Neuron (in vitro differentiated cells): Measurements from ENCODE around the gene MYRFL.

Source experiments
- H2AFZ ChIP-seq: one replicate; pipeline ENCODE4 v1.6.1; 2013; ENCODE audit warnings: low read depth, mild to moderate bottlenecking, inconsistent platforms, low read length, moderate library complexity
- H3K27me3 ChIP-seq: one replicate; pipeline ENCODE4 v1.6.1; 2013; ENCODE audit warnings: low read length; ENCODE audit not compliant: insufficient read depth
- H3K36me3 ChIP-seq: one replicate; pipeline ENCODE4 v1.6.1; 2013; ENCODE audit warnings: low read length; ENCODE audit not compliant: insufficient read depth
- H3K4me1 ChIP-seq: one replicate; pipeline ENCODE4 v1.6.1; 2013; ENCODE audit warnings: low read length; ENCODE audit not compliant: insufficient read depth
- H3K4me3 ChIP-seq: 2 replicates; pipeline ENCODE4 v1.5.1; 2013; ENCODE audit warnings: mild to moderate bottlenecking, low read length, moderate library complexity
- H3K9me3 ChIP-seq: one replicate; pipeline ENCODE4 v1.6.1; 2013; ENCODE audit warnings: low read length

The MYRFL gene

GRCh38 chr12:69886715-69887114, 61.7 kb downstream of the MYRFL start:
- Histone ChIP-seq H3K27me3 (no peaks in the 10 kb centered on the region), H3K9me3 (no peaks in the 10 kb centered on the region), H3K4me3 (no peak overlapping the region), H3K36me3 (no peaks in the 10 kb centered on the region), H2AFZ (no peak overlapping the region), H3K4me1 (no peaks in the 10 kb centered on the region)

DNA sequence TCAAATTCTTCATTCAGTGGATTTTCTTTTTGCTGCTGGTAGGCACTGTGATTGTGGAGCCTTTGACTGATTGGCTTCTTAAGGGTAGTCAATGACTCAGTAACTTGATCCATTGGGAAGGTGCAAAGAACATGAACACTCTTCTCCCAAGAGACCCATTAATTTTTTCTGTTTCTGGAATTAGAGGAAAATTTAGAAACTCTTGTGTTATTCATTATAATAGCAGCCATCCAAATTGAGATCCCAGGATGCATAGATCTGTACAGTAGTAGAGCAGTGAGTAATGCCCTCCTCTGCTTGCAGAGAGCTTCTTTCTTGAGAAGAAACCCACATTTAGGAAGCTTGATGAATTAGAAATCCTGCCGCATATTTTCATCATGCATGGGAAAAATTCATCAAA, 63.9 kb downstream of the MYRFL start:
- Histone ChIP-seq H3K9me3 (no peaks in the 10 kb centered on the region), H2AFZ (no peak overlapping the region), H3K4me3 (no peak overlapping the region)

DNA sequence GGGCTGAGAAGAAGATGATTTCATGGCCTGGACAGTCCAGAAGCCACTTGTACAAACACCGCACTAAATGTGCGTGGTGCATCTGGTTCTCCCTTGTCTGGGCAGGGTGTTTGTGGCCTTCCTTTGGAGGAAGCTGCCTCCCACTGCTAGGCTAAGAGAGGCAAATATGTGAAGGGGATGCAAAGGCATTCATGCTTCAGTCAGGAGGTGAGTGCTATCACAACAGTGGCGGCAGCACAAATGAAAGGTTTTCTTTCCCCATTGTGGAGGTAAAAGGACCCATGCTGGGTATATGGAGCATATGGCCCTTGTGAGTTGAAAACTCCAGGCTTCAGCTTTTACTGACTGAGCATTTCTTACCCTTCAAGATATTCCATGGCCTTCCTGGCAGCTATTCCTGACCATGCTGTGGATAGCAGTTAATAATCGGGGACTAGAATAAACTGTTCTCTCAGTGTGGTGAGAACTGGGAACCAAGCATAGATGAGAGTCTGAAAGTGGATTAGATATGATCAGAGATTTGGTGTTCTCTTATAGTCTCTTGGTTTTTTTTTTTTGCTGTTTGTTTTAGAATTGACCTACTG, 69.9 kb downstream of the MYRFL start:
- Histone ChIP-seq H3K4me3 (no peak overlapping the region), H3K27me3 (no peaks in the 10 kb centered on the region), H2AFZ (no peak overlapping the region), H3K9me3 (no peaks in the 10 kb centered on the region), H3K36me3 (no peaks in the 10 kb centered on the region), H3K4me1 (no peaks in the 10 kb centered on the region)

More for the DNA sequence above, 63.9 kb downstream of the MYRFL start:
- H3K27me3 ChIP-seq: no peaks in the 10 kb centered on the region
- no peaks in the 10 kb centered on the region for H3K4me1 ChIP-seq
- no peaks in the 10 kb centered on the region for H3K36me3 ChIP-seq

- Histone ChIP-seq H2AFZ (no peak overlapping the region), H3K36me3 (no peaks in the 10 kb centered on the region), H3K4me3 (no peak overlapping the region), H3K9me3 (no peaks in the 10 kb centered on the region), H3K27me3 (no peaks in the 10 kb centered on the region), H3K4me1 (no peaks in the 10 kb centered on the region)
Observed at GRCh38 chr12:69896653-69897381, 71.8 kb downstream of the MYRFL start.

- Histone ChIP-seq H3K4me3 (no peak overlapping the region), H3K27me3 (no peaks in the 10 kb centered on the region), H3K4me1 (no peaks in the 10 kb centered on the region), H3K36me3 (no peaks in the 10 kb centered on the region), H3K9me3 (no peaks in the 10 kb centered on the region), H2AFZ (no peak overlapping the region)
Observed at GRCh38 chr12:69897744-69898143, 72.7 kb downstream of the MYRFL start.

GRCh38 chr12:69898236-69898635, 73.2 kb downstream of the MYRFL start:
- Histone ChIP-seq H2AFZ (no peak overlapping the region), H3K9me3 (no peaks in the 10 kb centered on the region), H3K27me3 (no peaks in the 10 kb centered on the region), H3K4me3 (no peak overlapping the region), H3K4me1 (no peaks in the 10 kb centered on the region), H3K36me3 (no peaks in the 10 kb centered on the region)

DNA sequence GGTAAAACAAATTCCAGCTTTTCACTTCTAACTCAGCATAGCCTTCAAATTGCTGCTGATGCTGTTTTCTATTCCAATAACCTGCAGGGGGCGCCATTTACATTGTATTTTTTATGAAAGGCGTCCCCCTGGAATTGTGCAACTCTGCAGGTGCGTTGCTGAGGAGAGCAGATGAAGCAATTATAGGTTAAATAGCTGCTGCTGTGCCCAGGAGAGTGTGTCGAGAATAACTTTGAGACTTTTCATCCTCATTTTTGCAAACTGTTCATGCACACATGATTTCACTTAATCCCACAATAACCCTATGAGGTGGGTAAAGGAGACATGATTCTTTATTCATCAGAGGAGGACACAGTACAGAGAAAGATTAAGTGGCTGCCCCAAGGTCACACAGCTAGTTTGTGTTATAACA, 75.7 kb downstream of the MYRFL start:
- no peaks in the 10 kb centered on the region for H3K36me3 ChIP-seq
- no peaks in the 10 kb centered on the region for H3K27me3 ChIP-seq
- H3K4me3 ChIP-seq: no peak overlapping the region
- H2AFZ ChIP-seq: no peak overlapping the region
- H3K4me1 ChIP-seq: no peaks in the 10 kb centered on the region
- H3K9me3 ChIP-seq: no peaks in the 10 kb centered on the region

DNA sequence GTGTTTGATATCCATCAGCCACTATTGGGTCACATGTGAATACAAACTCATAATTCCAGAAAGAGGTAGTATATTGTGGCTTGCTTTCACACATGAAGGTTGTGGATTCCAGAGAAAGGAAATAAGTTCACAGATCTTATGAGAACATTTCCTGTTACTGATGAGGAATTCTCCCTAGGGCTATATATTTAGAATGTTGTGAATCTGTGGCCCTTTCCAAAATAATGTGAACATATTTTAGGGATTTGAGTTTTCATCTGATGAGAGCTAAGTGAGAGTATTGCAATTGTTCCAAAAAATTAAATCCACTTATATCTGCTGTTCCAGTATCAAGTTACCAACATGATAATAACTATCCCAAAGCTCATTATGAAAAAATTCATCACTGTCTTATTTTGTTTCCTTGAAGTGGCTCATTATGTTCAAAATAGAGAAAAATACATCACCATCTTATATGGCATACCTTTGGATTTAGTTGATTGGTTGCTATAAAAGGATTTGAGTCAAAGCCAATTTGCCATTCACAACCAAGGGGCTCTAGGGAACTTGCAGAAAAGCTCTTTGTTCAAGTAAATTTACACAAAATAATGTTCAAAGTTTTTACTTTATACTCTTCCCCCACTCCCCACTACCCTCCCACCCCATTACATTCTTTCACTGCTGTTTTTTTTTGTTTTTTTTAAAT, 76.3 kb downstream of the MYRFL start:
- Histone ChIP-seq H3K27me3 (no peaks in the 10 kb centered on the region), H3K4me3 (no peak overlapping the region), H3K4me1 (no peaks in the 10 kb centered on the region), H2AFZ (no peak overlapping the region), H3K36me3 (no peaks in the 10 kb centered on the region), H3K9me3 (no peaks in the 10 kb centered on the region)

- no peak overlapping the region for H2AFZ ChIP-seq
Observed at GRCh38 chr12:69903548-69903947, 78.5 kb downstream of the MYRFL start.

DNA sequence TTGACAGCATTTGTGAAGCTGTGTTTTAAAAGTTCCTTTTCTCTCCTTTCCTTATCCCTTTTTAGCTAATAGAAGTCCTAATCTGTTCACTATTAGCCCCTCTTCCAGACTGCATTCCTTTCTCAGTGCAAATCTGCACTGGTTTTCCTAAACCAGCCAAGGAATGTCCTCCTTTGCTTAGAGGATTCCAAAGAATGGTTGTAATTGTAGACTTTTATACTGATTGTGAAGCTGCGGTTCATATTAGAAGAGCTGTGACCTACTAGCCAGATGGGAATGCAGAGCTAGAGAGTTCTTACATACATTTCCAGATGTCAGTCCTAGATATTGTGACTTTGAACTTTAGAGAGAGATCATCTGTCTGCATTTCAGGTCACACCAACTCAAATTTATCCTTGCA, 79.8 kb downstream of the MYRFL start:
- no peak overlapping the region for H3K4me3 ChIP-seq
- H3K36me3 ChIP-seq: no peaks in the 10 kb centered on the region
- no peaks in the 10 kb centered on the region for H3K4me1 ChIP-seq
- H2AFZ ChIP-seq: no peak overlapping the region
- H3K27me3 ChIP-seq: no peaks in the 10 kb centered on the region
- no peaks in the 10 kb centered on the region for H3K9me3 ChIP-seq

More at GRCh38 chr12:69903548-69903947, 78.5 kb downstream of the MYRFL start:
- Histone ChIP-seq H3K36me3 (no peaks in the 10 kb centered on the region), H3K9me3 (no peaks in the 10 kb centered on the region), H3K4me3 (no peak overlapping the region), H3K4me1 (no peaks in the 10 kb centered on the region), H3K27me3 (no peaks in the 10 kb centered on the region)

DNA sequence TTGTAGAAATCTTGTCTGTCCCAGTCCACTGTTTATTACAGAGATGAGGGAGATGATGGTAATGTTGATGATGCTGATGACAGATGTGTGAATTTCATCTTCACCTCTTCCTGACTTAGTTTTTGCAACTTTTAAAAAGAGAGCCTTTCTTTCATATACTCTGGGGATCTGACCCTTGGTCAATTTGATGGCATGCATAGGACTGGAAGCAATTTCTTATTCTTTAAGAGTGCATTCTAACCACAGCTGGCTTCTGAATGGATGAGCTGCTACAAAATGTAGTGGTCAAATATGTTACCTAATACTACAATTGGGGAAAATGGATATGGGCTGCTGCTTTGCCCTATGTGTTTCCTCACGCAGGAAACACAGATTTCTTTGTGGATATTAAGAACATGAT, 80.8 kb downstream of the MYRFL start:
- H3K27me3 ChIP-seq: no peaks in the 10 kb centered on the region
- no peaks in the 10 kb centered on the region for H3K36me3 ChIP-seq
- H3K4me1 ChIP-seq: no peaks in the 10 kb centered on the region
- H2AFZ ChIP-seq: no peak overlapping the region
- H3K4me3 ChIP-seq: no peak overlapping the region
- no peaks in the 10 kb centered on the region for H3K9me3 ChIP-seq

GRCh38 chr12:69906411-69907216, 81.6 kb downstream of the MYRFL start:
- no peaks in the 10 kb centered on the region for H3K4me1 ChIP-seq
- H2AFZ ChIP-seq: no peak overlapping the region
- H3K36me3 ChIP-seq: no peaks in the 10 kb centered on the region
- H3K27me3 ChIP-seq: no peaks in the 10 kb centered on the region
- no peak overlapping the region for H3K4me3 ChIP-seq
- H3K9me3 ChIP-seq: no peaks in the 10 kb centered on the region

DNA sequence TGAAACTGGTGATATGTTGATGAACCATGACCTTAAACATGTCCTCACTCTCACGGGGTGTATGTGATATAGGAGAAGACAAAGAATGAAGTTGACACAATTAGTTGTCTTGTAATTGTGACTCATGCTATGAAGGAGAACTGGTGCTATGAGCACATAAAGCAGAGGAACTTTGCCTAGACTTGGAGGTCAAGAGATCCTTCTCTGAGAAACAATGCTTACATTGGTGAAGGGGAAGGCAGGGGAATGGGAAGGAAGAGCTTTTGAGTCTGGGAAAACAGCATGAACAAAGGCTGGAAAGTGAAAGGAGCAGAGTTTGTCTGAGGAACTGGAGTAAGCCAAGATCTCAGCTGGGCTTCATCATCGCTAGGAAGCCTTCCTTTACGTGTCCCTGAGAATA, 83.2 kb downstream of the MYRFL start:
- H3K4me3 ChIP-seq: no peak overlapping the region
- no peaks in the 10 kb centered on the region for H3K9me3 ChIP-seq

More for the DNA sequence above, 83.2 kb downstream of the MYRFL start:
- H3K36me3 ChIP-seq: no peaks in the 10 kb centered on the region
- H3K27me3 ChIP-seq: no peaks in the 10 kb centered on the region
- H2AFZ ChIP-seq: no peak overlapping the region
- H3K4me1 ChIP-seq: no peaks in the 10 kb centered on the region
